ENCODE measurements around the gene PLD4.

DNA sequence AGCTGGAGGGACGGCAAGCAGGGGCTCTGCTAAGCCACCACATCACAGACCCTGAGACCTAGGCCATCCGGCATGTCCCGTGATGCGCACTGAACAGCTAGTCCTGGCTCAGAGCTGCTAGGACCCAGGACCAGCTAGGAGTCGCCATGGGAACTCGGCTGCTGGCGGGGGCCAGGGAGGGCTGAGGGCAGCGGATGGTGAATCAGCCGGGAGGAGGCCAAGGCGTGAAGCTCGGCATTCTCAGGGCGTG, 48.4 kb downstream of the PLD4 start:
- TF ChIP-seq EZH2 (IDR thresholded peaks at IDR 0.05; ENCODE audit: low read depth, low read length, severe bottlenecking) (no peak), CTCF (IDR thresholded peaks at IDR 0.05; ENCODE audit: control extremely low read depth in 1 of 3, insufficient read depth in 1 of 3, low read depth in 1 of 3, low read length in 3 of 3) (no peak), MAFK (IDR thresholded peaks at IDR 0.05; ENCODE audit: low read depth, low read length) (no peak), POLR2AphosphoS5 (IDR thresholded peaks at IDR 0.05; ENCODE audit: low read depth, low read length) (no peak), CBX5 (IDR thresholded peaks at IDR 0.05; ENCODE audit: low read depth, low read length) (no peak), POLR2A (IDR thresholded peaks at IDR 0.05; ENCODE audit: control extremely low read depth in 1 of 2, low read depth in 2 of 2, low read length in 2 of 2) (no peak), TAF1 (IDR thresholded peaks at IDR 0.05; ENCODE audit: low read depth, low read length) (no peak), KDM5A (IDR thresholded peaks at IDR 0.05; ENCODE audit: low read length) (no peak), GABPA (IDR thresholded peaks at IDR 0.05; ENCODE audit: borderline replicate concordance, insufficient read depth, low read length) (no peak), E2F6 (IDR thresholded peaks at IDR 0.05) (no peak; the same call in 1 of the 2 replicates)
- TF ChIP-seq, protein P1, sequence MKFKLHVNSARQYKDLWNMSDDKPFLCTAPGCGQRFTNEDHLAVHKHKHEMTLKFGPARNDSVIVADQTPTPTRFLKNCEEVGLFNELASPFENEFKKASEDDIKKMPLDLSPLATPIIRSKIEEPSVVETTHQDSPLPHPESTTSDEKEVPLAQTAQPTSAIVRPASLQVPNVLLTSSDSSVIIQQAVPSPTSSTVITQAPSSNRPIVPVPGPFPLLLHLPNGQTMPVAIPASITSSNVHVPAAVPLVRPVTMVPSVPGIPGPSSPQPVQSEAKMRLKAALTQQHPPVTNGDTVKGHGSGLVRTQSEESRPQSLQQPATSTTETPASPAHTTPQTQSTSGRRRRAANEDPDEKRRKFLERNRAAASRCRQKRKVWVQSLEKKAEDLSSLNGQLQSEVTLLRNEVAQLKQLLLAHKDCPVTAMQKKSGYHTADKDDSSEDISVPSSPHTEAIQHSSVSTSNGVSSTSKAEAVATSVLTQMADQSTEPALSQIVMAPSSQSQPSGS (IDR thresholded peaks at IDR 0.05; ENCODE audit: low read length) = no peak

Data from H1 (cell line).